CD4-positive, alpha-beta T cell treated with Interleukin-4 for 4 hours (primary cell): ENCODE results near the gene YDJC.
"Not testable (repeated sequence)": the region's sequence is repeated elsewhere in the genome, so short reads cannot be mapped to it uniquely, and the experiment has no call there.

Experiments
- DNase-seq: peaks from one replicate; pipeline ENCODE4 v3.0.0-alpha.2; 2020

The YDJC gene

GRCh38 chr22:21651521-21652009 lies 21.7 kb upstream of the YDJC start:
- no peak for DNase-seq

GRCh38 chr22:21650823-21651520 lies 21.1 kb upstream of the YDJC start:
- no peak for DNase-seq

GRCh38 chr22:21650280-21650679 lies 20.5 kb upstream of the YDJC start:
- no peak for DNase-seq

DNA sequence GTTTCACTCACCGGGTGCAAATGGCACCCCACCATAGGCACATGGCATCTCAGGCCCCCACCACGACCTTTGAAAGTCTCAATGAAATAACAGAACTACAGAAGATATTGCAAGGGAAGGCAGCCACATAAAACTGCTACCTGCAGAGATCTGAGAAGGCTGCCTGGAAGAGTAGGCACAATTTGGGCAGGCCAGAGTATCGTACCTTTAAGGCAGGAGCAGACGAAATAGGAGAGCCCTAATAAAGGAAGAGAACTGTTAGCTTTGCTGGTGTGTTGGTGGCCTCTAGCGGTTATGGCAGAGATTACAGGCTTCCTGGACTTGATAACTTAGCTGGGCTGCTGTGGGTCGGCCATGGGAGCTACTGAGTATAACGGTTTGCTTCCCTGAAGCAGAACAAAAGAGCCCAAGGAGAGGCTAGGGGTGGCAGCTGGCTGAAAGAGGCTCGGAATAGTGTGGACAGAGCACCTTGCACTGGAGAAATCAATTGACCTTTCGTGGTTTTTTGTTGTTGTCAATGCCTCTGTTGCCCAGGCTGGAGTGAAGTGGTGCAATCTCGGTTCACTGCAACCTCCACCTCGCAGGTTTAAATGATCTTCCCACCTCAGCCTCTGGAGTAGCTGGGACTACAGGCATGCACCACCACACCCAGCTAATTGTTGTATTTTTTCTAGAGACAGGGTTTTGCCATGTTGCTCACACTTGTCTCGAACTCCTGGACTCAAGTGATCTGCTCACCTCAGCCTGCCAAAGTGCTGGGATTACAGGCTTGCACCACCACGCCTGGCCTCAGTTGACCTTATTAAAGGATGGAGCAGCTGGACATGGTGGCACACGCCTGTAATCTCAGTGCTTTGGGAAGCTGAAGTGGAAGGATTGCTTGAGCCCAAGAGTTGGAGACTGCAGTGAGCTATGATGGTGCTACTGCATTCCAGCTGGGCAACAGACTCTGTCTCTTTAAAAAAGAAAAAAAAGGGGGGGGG lies 17.1 kb upstream of the YDJC start:
- DNase-seq, result peak; percentile 83

DNA sequence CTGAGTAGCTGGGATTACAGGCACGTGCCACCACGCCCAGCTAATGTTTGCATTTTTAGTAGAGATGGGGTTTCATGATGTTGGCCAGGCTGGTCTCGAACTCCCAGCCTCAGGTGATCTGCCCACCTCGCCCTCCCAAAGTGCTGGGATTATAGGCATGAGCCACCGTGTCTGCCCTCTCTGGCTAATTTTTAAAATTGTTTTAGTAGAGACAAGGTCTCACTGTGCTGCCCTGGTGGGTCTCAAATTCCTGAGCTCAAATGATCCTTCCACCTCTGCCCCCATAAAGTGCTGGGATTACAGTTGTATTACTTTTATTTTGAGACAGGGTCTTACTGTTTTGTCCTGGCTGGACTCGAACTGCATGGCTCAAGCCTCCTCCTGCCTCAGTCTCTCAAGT lies 15.7 kb upstream of the YDJC start:
- DNase-seq, result not testable (repeated sequence)

DNA sequence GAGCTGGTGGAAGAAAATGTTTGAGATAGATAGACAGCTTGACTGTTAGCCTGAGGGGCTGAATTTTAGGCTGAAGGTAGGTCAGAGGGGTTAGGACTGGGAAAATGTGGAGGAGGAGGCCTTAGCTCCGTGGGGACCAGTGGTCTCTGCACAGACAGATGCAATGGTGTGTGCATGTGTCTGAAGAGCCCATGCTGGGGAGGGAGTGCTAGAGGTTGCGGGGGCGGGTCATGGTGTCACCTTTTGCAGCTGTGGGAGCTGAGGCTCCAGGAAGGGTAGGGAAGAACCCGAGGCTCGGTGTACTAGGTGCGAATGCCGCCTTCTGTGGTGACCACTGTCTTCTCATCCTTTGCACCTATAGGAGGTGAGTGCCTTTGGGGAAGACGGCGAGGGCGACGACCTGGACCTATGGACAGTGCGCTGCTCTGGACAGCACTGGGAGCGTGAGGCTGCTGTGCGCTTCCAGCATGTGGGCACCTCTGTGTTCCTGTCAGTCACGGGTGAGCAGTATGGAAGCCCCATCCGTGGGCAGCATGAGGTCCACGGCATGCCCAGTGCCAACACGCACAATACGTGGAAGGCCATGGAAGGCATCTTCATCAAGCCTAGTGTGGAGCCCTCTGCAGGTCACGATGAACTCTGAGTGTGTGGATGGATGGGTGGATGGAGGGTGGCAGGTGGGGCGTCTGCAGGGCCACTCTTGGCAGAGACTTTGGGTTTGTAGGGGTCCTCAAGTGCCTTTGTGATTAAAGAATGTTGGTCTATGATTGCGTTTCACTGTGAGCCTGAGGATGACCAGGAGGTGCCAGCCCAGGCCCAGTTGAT lies 13.9 kb upstream of the YDJC start:
- no peak for DNase-seq

GRCh38 chr22:21642584-21643448 lies 13.0 kb upstream of the YDJC start:
- peak; percentile 51 for DNase-seq

- peak; percentile 98 for DNase-seq
Measured at GRCh38 chr22:21641789-21642583, 12.2 kb upstream of the YDJC start, which contains the start of gene SDF2L1. Gene SDF2L1 (plus strand): TSS chr22:21642302. CDS start chr22:21642337, 35 bp downstream.

GRCh38 chr22:21641417-21641788 lies 11.6 kb upstream of the YDJC start:
- DNase-seq, result no peak

GRCh38 chr22:21640810-21641209 lies 11.0 kb upstream of the YDJC start:
- no peak for DNase-seq

DNA sequence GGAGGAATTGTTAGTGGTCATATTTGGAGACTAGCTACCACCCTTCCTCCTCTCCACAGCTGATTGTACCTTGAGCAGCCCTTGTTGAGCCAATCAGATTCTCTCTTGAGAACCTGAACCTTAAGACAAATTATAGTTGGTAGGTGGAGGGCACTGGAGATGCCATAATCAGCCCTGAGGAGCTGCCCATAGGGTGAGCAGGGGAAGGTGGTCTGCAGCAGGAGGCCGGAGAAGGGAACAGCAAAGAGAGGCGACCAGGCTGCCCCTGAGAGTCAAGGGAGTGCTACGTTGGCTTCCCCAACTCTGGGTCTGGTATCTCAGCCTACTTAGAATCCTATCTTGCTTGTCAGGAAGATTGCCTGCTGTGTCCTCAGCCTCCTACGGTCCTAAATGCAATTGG lies 9.5 kb upstream of the YDJC start:
- no peak for DNase-seq

- DNase-seq, result not testable (repeated sequence)
Measured at GRCh38 chr22:21637450-21637849, 7.6 kb upstream of the YDJC start.

GRCh38 chr22:21636629-21637218 lies 6.9 kb upstream of the YDJC start:
- DNase-seq, result no peak

- no peak for DNase-seq
Measured at GRCh38 chr22:21635771-21636510, 6.1 kb upstream of the YDJC start.

DNA sequence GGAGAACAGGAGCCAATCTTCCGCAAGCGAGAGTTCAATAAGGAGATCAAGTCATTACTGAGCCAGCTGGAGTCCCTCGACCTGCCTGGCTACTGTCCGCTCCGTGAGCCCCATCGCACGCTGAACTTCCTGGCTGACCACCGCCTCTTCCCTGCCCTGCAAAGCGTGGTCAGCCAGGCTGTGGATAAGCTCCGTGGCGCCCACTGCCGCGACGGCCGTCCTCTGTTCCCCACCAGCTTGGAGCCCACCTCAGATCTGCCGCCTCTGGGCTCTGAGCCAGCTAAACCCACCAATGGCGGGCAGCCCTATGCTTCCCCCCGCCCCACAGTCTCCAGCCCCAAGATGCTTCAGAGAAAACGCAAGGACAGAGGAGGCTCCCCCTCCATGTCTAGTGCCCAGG lies 5.0 kb upstream of the YDJC start:
- DNase-seq, result no peak

DNA sequence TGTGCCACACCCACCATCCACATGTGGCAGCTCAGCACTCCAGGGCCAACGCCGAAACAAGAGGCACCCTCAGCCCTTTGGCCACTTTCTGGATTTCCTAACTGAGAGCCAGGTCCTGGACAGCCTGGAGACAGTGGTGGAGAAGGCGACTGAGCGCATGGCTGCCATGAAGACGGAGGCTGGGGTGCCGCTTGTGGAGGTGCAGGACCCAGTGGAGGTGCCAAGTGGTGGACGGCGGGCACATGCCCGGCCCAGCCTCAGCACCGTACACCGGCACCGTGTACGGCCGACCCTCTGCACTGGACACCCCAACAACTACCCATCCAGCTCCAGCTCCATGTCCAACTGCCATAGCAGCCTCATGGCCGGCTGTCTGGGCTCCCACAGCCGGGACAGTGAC lies 4.3 kb upstream of the YDJC start:
- no peak for DNase-seq

GRCh38 chr22:21633481-21633880 lies 3.7 kb upstream of the YDJC start:
- DNase-seq, result no peak

DNA sequence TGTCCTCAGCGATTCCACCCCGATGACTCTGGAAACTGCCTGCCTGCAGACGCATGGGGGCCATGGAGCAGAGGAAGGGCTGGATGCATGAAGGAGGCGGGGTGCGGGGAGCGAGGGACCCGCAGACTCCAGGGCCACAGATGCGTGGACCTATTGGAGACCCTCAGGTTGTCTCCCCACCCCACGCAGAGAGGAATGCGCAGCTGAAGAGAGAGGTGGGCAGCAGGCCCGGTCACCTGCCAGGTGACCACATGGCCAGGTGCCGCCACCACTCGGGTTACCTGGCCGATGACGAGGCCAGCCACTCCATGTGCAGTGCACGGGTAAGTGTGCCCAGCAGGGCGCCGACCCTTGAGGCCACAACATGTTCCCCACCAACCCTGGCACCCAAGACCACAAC lies 3.1 kb upstream of the YDJC start:
- no peak for DNase-seq

DNA sequence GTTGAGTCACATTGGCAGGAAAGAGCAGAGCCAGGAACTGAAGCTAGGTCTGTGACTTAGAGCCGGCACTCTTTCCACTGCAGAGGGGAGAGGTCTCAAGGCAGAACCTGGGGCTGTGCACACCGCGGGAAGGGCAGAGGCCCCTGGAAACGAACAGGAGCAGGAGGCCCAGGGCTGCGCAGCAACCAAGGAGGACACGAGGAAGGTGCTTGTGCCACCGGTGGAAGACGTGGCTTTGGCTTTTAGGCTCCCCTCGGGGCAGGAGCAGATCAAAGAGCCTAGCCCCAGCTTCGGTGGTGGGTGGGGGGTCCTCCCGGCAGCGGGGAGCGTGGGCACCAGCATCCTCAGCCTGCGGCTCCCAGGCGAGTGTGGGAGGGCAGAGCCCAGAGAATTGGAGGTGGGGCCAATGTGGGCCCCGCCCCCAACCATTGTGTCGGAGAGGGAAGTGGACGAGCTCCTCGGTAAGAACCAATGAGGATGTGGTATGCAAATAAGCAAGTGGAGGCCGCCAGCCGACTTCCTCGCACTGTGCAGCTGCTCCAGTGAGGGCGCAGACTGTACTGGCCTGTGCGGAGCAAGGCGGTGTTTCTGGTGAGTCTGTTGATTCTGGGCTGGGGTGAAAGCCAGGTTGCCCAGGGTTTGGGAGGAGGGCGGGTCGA lies 2.5 kb upstream of the YDJC start, which contains the start of gene CCDC116:
TSS of gene CCDC116 (plus strand) at position 524 of the 659 bp plus-strand sequence. CDS start 422 bp downstream, outside the sequence.
- DNase-seq, result peak; percentile 73
